LNCAP (cell line): ENCODE results near the gene ARHGAP22.

Source experiments
- TF ChIP-seq, protein P1 (sequence below): fragments of 450-650 bp; IDR thresholded peaks from 2 replicates; pipeline ENCODE4 v1.5.1; 2017; ENCODE audit warnings: mild to moderate bottlenecking

Gene ARHGAP22

DNA sequence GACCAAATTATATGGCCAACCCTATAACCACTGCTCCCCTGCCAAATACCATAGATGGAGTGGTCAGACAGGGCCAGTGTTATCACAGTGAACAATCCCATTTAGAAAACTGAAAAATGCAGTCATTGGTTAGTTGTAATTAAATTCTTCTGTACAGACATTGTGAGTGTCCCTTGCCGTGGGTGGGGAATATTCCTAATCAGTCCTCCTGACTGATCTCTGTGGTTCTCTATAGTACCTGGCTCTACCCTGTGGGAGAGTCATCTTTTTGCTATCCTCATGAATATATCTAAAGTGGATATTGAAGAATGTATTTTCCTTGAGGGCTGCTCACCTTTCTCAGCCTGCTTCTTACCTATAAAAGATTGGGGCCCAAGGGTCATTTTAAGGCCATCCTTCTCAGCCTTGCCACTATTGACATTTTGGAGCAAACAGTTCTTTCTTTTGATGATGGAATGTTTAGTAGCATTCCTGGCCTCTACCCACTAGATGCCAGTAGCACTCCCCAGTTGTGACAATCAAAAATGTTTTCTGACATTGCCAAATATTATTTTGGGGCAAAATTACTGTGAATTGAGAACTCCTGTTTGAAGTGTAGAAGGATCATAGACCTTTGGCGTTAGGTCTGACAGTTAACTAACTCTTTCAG is 188.2 kb downstream of the ARHGAP22 start:
- TF ChIP-seq, protein P1, sequence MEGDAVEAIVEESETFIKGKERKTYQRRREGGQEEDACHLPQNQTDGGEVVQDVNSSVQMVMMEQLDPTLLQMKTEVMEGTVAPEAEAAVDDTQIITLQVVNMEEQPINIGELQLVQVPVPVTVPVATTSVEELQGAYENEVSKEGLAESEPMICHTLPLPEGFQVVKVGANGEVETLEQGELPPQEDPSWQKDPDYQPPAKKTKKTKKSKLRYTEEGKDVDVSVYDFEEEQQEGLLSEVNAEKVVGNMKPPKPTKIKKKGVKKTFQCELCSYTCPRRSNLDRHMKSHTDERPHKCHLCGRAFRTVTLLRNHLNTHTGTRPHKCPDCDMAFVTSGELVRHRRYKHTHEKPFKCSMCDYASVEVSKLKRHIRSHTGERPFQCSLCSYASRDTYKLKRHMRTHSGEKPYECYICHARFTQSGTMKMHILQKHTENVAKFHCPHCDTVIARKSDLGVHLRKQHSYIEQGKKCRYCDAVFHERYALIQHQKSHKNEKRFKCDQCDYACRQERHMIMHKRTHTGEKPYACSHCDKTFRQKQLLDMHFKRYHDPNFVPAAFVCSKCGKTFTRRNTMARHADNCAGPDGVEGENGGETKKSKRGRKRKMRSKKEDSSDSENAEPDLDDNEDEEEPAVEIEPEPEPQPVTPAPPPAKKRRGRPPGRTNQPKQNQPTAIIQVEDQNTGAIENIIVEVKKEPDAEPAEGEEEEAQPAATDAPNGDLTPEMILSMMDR, result no peak

DNA sequence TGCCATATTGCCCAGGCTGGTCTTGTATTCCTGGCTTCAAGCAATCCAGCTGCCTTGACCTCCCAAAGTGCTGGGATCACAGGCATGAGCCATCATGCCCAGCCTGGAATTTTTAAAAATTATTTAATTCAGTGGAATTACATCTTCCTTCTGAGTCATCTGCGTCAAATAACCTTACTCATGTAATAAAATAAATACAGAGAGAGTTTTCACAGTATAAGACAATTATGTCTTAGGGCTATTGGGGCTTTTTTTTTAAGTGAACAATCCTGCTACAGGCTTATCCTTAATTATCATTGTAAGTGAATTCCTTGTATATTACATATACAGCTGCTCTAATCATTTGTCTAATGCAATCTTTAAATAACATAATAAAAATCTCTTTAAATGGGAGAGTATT is 190.1 kb downstream of the ARHGAP22 start:
- TF ChIP-seq, protein P1, result no peak

DNA sequence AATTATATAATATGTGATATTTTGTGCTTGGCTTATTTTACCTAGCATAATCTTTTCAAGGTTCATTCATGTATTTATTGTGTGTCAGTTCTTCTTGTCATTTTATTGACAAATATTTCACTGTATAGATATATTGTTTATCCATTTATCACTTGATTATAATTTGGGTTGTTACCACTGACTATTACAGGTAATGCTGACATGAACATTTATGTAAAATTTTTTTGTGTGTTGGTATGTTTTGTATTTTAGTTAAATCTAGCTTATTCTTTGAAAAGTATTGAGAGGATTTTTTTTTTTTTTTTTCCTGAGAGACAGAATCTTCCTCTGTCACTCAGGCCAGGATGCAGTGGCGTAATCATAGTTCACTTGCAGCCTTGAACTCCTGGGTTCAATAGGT is 190.7 kb downstream of the ARHGAP22 start:
- TF ChIP-seq, protein P1, result no peak

DNA sequence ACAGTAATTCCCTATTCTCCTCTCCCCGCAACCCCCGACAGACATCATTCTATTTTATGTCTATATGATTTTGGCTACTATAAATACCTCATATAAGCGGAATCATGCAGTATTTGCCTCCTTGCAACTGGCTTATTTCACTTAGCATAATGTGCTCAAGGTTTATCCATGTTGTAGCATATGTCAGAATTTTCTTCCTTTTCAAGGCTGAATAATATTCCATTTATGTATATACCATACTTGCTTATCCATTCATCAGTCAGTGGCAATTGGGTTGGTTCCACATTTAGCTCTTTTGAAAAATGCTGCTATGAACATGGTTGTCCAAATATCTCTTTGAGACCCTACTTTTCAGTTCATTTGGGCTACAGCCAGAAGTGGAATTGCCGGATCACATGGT is 191.9 kb downstream of the ARHGAP22 start:
- TF ChIP-seq, protein P1, result no peak

DNA sequence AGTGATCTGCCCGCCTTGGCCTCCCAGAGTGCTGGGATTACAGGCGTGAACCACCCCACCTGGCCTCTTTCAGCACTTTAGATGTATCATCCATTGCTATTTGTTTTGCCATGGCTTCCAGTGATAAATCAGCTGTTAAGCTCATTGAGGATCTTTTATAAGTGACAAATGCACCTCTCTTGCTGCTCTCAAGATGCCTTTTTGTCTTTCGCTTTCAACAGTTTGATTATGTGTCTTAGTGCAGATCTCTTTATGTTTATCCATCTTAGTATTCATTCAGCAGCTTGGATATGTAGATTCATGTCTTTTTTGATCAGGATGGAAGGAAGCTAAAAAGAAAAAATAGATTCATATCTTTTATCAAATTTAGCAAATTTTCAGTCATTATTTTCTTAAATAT is 192.8 kb downstream of the ARHGAP22 start:
- TF ChIP-seq, protein P1, result no peak

DNA sequence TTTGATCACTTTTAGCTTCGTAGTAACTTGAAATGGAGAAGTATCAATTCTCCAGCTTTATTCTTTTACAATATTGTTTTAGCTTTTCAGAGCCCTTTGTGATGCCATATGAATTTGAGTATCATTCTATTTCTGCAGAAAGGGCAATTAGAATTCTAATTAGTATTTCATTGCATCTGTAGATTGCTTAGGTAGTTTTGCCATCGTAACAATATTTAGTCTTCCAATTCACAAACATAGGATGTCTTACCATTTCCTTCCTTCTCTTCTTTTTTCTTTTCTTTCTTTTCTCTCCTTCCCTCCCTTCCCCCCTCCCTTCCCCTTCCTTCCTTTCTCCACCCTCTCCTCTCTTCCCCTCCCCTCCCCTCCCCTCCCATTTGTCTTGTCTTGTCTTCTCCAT is 193.4 kb downstream of the ARHGAP22 start:
- TF ChIP-seq, protein P1, result no peak

DNA sequence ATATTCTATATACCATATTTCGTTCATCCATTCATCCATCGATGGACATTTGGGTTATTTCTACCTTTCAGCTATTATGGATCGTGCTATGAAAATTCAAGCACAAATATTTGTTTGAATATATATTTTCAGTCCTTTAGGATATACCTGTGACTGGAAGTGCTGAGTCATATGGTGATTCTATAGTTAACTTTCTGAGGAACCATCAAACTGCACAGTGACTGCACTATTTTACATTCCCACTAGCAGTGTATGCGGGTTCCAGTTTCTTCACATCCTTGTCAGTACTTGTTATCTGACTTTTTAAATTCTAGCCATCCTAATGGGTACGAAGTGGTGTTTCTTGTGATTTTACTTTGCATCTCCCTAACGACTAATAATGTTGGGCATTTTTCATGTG is 194.4 kb downstream of the ARHGAP22 start:
- TF ChIP-seq, protein P1, result no peak

DNA sequence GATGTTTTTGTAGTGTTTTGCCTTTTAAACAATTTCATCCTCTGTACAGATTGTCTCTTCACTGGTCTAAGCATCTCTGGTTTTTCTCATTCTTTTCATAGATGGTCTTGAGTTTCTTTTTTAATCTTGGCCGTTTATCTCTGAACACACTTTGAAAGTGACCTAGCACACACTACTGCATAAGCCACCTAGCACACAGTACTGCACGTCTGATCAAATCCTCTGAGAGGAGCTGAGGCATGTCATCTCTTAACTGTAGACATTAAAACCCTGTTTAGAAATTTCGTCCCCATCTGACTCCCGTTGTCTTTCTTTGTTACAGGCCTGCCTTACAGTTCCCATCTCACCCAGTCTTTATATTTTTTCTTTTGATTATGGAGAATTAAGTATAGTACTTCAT is 198.2 kb downstream of the ARHGAP22 start:
- TF ChIP-seq, protein P1, result no peak
